Chondrocyte (in vitro differentiated cells): ENCODE data around the gene TSN. TPM values are rescaled to one million over a fixed set of nuclear protein-coding genes. Genes with fewer than 3 reads are reported as not detected.

Experiments
- DNase-seq: peaks from one replicate; pipeline ENCODE4 v3.0.0; 2021; ENCODE audit warnings: mixed read lengths, low spot score
- H3K27ac Mint-ChIP-seq: one replicate; pipeline ENCODE4 v1.8.0; 2021; ENCODE audit warnings: mild to moderate bottlenecking, moderate library complexity, mixed read lengths; ENCODE audit not compliant: unreplicated experiment
- H3K27me3 Mint-ChIP-seq: 2 replicates; pipeline ENCODE4 v1.8.0; 2021; ENCODE audit warnings: low read depth, mixed read lengths
- H3K36me3 Mint-ChIP-seq: 2 replicates; pipeline ENCODE4 v1.8.0; 2021; ENCODE audit warnings: low read depth, mixed read lengths
- H3K4me1 Mint-ChIP-seq: 2 replicates; pipeline ENCODE4 v1.8.0; 2021; ENCODE audit warnings: low read depth, mild to moderate bottlenecking, mixed read lengths
- H3K4me3 Mint-ChIP-seq: one replicate; pipeline ENCODE4 v1.8.0; 2021; ENCODE audit warnings: mild to moderate bottlenecking, moderate library complexity, mixed read lengths; ENCODE audit not compliant: unreplicated experiment
- H3K9me3 Mint-ChIP-seq: 2 replicates; pipeline ENCODE4 v1.8.0; 2021; ENCODE audit warnings: low read depth, mixed read lengths
- total RNA-seq: library from RNA; stranded (reverse); gene quantifications from 3 replicates; pipeline ENCODE4 v1.2.1, GENCODE V29; 2021
- TF ChIP-seq, protein P1 (sequence below): fragments of 200-600 bp; sonication (generic); IDR thresholded peaks from 2 replicates; pipeline ENCODE4 v1.5.0; 2021; ENCODE audit warnings: antibody characterized with exemption, mild to moderate bottlenecking, moderate library complexity

The TSN gene
- total RNA-seq, 1 donor from 2014 or later: 57.1 TPM

- H3K4me1 Mint-ChIP-seq: no peaks in the 10 kb centered on the region
- H3K9me3 Mint-ChIP-seq: peaks cover 9% of the 10 kb centered on the region
- peaks cover 14% of the 10 kb centered on the region for H3K27me3 Mint-ChIP-seq
- TF ChIP-seq, protein P1, sequence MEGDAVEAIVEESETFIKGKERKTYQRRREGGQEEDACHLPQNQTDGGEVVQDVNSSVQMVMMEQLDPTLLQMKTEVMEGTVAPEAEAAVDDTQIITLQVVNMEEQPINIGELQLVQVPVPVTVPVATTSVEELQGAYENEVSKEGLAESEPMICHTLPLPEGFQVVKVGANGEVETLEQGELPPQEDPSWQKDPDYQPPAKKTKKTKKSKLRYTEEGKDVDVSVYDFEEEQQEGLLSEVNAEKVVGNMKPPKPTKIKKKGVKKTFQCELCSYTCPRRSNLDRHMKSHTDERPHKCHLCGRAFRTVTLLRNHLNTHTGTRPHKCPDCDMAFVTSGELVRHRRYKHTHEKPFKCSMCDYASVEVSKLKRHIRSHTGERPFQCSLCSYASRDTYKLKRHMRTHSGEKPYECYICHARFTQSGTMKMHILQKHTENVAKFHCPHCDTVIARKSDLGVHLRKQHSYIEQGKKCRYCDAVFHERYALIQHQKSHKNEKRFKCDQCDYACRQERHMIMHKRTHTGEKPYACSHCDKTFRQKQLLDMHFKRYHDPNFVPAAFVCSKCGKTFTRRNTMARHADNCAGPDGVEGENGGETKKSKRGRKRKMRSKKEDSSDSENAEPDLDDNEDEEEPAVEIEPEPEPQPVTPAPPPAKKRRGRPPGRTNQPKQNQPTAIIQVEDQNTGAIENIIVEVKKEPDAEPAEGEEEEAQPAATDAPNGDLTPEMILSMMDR: no peak
- no peak overlapping the region for H3K27ac Mint-ChIP-seq
- H3K36me3 Mint-ChIP-seq: peaks cover 6% of the 10 kb centered on the region
- H3K4me3 Mint-ChIP-seq: no peak overlapping the region
- no peak for DNase-seq
Observed at GRCh38 chr2:121798617-121799016, 43.2 kb downstream of the TSN start.

DNA sequence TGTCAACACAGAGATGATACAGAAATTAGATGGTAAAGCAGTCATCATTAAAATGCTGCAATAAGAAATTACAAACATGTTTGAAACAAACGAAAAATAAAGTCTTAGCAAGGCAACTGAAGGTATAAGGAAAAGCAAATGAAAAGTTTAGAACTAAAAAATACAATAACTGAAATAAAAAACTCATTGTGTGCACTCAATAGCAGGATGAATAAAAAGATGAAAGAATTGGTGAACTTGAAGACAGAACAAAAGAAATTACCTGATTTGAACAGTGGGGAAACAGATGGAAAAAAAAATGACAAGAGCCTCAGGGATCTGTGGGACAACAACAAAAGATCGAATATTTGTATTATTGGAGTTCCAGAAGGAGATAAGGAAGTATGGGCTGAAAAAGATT lies 46.5 kb downstream of the TSN start:
- H3K4me3 Mint-ChIP-seq: no peak overlapping the region
- peaks cover 9% of the 10 kb centered on the region for H3K9me3 Mint-ChIP-seq
- no peak overlapping the region for H3K27ac Mint-ChIP-seq

GRCh38 chr2:121803503-121803902 lies 48.1 kb downstream of the TSN start:
- H3K4me3 Mint-ChIP-seq: no peak overlapping the region
- no peak for DNase-seq
- H3K27me3 Mint-ChIP-seq: peaks cover 7% of the 10 kb centered on the region
- H3K4me1 Mint-ChIP-seq: peaks cover 6% of the 10 kb centered on the region
- peaks cover 6% of the 10 kb centered on the region for H3K36me3 Mint-ChIP-seq
- TF ChIP-seq, protein P1: no peak
- peaks cover 9% of the 10 kb centered on the region for H3K9me3 Mint-ChIP-seq
- H3K27ac Mint-ChIP-seq: no peak overlapping the region

More for the DNA sequence above, 46.5 kb downstream of the TSN start:
- TF ChIP-seq, protein P1: no peak
- Mint-ChIP-seq H3K36me3 (peaks cover 6% of the 10 kb centered on the region), H3K27me3 (peaks cover 9% of the 10 kb centered on the region), H3K4me1 (peaks cover 6% of the 10 kb centered on the region)
- DNase-seq: no peak

DNA sequence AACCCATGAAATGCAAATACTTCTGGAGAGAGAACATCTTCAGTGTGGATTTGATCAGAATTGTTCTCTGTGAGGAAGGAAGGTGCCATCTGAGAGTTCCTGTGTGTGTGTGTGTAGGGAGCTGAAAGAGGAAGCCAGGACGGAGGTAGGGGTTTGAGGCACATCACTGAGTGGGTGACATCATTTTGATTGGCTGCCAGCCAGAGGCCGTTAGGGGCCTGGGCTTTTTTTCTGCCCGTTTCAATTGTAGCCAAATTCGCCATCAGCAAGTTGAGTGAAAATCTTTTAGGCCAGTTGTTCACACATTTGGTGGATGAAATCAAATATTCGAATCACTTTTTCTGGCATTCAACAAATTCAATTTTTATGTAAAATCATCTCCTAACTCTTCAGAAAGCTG lies 48.9 kb downstream of the TSN start:
- Mint-ChIP-seq H3K4me1 (peaks cover 6% of the 10 kb centered on the region), H3K27ac (no peak overlapping the region), H3K9me3 (peaks cover 9% of the 10 kb centered on the region), H3K27me3 (peaks cover 8% of the 10 kb centered on the region), H3K36me3 (peaks cover 6% of the 10 kb centered on the region), H3K4me3 (no peak overlapping the region)
- no peak for DNase-seq
- TF ChIP-seq, protein P1: no peak

- H3K36me3 Mint-ChIP-seq: peaks cover 6% of the 10 kb centered on the region
- H3K4me3 Mint-ChIP-seq: no peak overlapping the region
Observed at GRCh38 chr2:121804997-121805765, 49.7 kb downstream of the TSN start.

More at GRCh38 chr2:121804997-121805765, 49.7 kb downstream of the TSN start:
- Mint-ChIP-seq H3K9me3 (peaks cover 9% of the 10 kb centered on the region), H3K27ac (no peak overlapping the region), H3K4me1 (peaks cover 6% of the 10 kb centered on the region), H3K27me3 (peaks cover 8% of the 10 kb centered on the region)
- TF ChIP-seq, protein P1: no peak
- no peak for DNase-seq
